NT2/D1 (cell line): ENCODE measurements around the gene KIF4A.

Source experiments
- DNase-seq: peaks from one replicate; pipeline ENCODE4 v3.0.0-alpha.2; 2011; ENCODE audit warnings: low read depth, low spot score
- H3K27me3 ChIP-seq: 2 replicates; pipeline ENCODE4 v1.6.0; 2011; ENCODE audit warnings: mild to moderate bottlenecking; ENCODE audit not compliant: insufficient read length, insufficient read depth
- H3K36me3 ChIP-seq: 2 replicates; pipeline ENCODE4 v1.6.1; 2011; ENCODE audit warnings: mild to moderate bottlenecking, low read length, mixed read lengths; ENCODE audit not compliant: insufficient read depth, insufficient read length
- H3K4me1 ChIP-seq: 2 replicates; pipeline ENCODE4 v1.5.1; 2011; ENCODE audit not compliant: insufficient read depth, insufficient read length
- H3K4me3 ChIP-seq: 2 replicates; pipeline ENCODE4 v1.5.1; 2011; ENCODE audit warnings: low read depth; ENCODE audit not compliant: insufficient read length
- H3K9ac ChIP-seq: 2 replicates; pipeline ENCODE4 v1.6.0; 2011; ENCODE audit warnings: low read depth; ENCODE audit not compliant: insufficient read length
- H3K9me3 ChIP-seq: 2 replicates; pipeline ENCODE4 v1.5.1; 2011; ENCODE audit warnings: mild to moderate bottlenecking, low read length; ENCODE audit not compliant: insufficient read depth
- SUZ12 ChIP-seq: IDR thresholded peaks from 2 replicates; pipeline ENCODE4 v1.6.1; 2011; ENCODE audit not compliant: insufficient read length, insufficient read depth; ENCODE audit errors: extremely low read depth
- YY1 ChIP-seq: IDR thresholded peaks from 2 replicates; pipeline ENCODE4 v1.6.1; 2011; ENCODE audit not compliant: insufficient read length, insufficient read depth
- ZNF274 ChIP-seq: IDR thresholded peaks from 2 replicates; pipeline ENCODE4 v1.6.1; 2011; ENCODE audit warnings: mild to moderate bottlenecking, low read depth, low read length

Gene KIF4A

DNA sequence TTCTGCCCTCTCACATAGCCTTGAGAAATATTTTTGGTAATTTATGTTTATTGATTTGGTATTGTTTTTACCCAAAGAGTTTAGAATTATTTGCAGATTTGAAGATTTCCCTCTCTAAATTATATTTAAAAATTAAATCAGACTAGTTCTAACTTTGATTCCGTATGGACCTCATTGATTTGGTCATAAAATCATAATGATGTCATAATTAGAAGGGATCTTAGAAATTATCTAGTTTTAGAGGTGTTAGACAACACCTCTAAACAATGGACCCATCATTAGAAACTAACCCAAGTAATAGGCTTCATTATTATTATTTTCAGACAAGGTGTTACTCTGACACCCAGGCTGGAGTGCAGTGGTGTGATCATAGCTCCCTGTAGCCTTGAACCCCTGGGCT is 178.8 kb downstream of the KIF4A start:
- DNase-seq: no peak
- Histone ChIP-seq H3K9me3 (no peaks in the 10 kb centered on the region; the same call in 1 of the 2 replicates), H3K36me3 (peaks cover 6% of the 10 kb centered on the region), H3K27me3 (no peaks in the 10 kb centered on the region), H3K4me3 (no peak overlapping the region), H3K9ac (no peak overlapping the region), H3K4me1 (no peaks in the 10 kb centered on the region)
- no peak for TF ChIP-seq SUZ12
- TF ChIP-seq ZNF274: no peak
- TF ChIP-seq YY1: no peak
